ENCODE measurements around the gene ERBIN.

DNA sequence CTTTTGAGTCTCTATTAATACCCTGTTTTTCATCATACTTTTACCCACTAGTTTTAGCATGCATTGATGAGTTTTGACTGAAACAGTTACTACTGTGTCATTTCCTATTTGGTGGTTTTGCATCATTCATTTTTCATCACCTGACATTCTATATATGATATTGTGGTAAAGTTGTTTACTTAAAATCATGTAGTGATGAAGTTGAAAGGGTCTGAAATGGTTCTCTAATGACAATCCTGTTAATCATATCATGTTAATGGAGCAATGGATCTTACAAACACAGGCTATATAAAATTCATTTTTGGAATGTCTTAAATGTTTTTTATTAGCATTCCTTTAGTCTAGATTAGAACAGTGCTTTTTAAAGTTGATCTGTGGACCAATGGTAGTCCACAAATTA, 84.1 kb downstream of the ERBIN start:
- TF ChIP-seq TAF1 (IDR thresholded peaks at IDR 0.05; ENCODE audit: low read depth) = no peak
- TF ChIP-seq CTCF (IDR thresholded peaks at IDR 0.05; ENCODE audit: poor library complexity, severe bottlenecking) = no peak
- TF ChIP-seq POLR2AphosphoS5 (IDR thresholded peaks at IDR 0.05) = no peak
- TF ChIP-seq REST (IDR thresholded peaks at IDR 0.05; ENCODE audit: borderline replicate concordance) = no peak
- no peak for TF ChIP-seq MXI1 (conservative IDR thresholded peaks at IDR 0.05; ENCODE audit: poor library complexity, severe bottlenecking)
- no peak for TF ChIP-seq EP300 (conservative IDR thresholded peaks at IDR 0.05; ENCODE audit: poor library complexity, severe bottlenecking)
- no peak for TF ChIP-seq EZH2 (IDR thresholded peaks at IDR 0.05; ENCODE audit: borderline replicate concordance, insufficient read depth, low read length, poor library complexity, severe bottlenecking)
